A673 (cell line): ENCODE measurements around the gene LDHD.

Experiments used
- CTCF ChIP-seq: fragments of 300-800, 200-600 bp; sonication (generic); conservative IDR thresholded peaks from 2 replicates; pipeline ENCODE4 v1.5.1; 2017; ENCODE audit warnings: low read depth, mild to moderate bottlenecking, antibody characterized with exemption, low read length, moderate library complexity, mixed read lengths
- EZH2 ChIP-seq: fragments of 200-600 bp; sonication (generic); IDR thresholded peaks from 2 replicates; pipeline ENCODE4 v1.6.1; 2017; ENCODE audit warnings: borderline replicate concordance, low read depth, mild to moderate bottlenecking, mixed read lengths, antibody characterized with exemption, low read length; ENCODE audit not compliant: poor library complexity, severe bottlenecking

GRCh38 chr16:75114179-75114945 lies 2.2 kb downstream of the LDHD start:
- no peak for TF ChIP-seq CTCF
- no peak for TF ChIP-seq EZH2
